Measurements from ENCODE around the gene CIT.
A peak's percentile ranks its signal among the peaks of the same experiment; 100 is the strongest.
"Not testable (repeated sequence)": the region's sequence is repeated elsewhere in the genome, so short reads cannot be mapped to it uniquely, and the experiment has no call there.

Gene CIT

DNA sequence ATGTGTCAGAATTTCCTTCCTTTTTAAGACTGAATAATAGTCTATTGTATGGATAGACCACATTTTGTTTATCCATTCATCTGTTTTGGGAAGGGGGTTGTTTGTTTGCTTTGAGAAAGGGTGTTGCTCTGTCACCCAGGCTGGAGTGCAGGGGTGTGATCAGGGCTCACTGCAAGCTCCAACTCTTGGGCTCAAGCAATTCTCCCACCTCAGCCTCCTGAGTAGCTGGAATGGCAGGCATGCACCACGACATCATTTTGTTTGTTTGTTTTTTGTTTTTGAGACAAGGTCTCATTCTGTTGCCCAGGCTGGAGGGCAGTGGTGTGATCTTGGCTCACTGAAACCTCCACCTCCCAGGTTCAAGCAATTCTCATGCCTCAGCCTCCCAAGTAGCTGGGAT lies 15.5 kb upstream of the CIT start:
- H3K9ac ChIP-seq (ENCODE audit: low read depth, low read length); H3K4me3 ChIP-seq (ENCODE audit: low read length); H3K27ac ChIP-seq (ENCODE audit: low read depth, low read length); H3K4me1 ChIP-seq (ENCODE audit: insufficient read depth, low read length); H3K36me3 ChIP-seq (ENCODE audit: insufficient read depth, low read length); H3K9me3 ChIP-seq (ENCODE audit: insufficient read depth, low read depth, low read length); H3K27me3 ChIP-seq (ENCODE audit: insufficient read depth, low read length): not testable (repeated sequence)
- WGBS = 33% methylated on average over 1 of the region's 1 CpG

GRCh38 chr12:119885549-119885948 lies 8.4 kb upstream of the CIT start:
- Histone ChIP-seq H3K9ac (ENCODE audit: low read depth, low read length) (no peak overlapping the region), H3K36me3 (ENCODE audit: insufficient read depth, low read length) (no peaks in the 10 kb centered on the region), H3K4me3 (ENCODE audit: low read length) (no peak overlapping the region), H3K27ac (ENCODE audit: low read depth, low read length) (no peak overlapping the region), H3K9me3 (ENCODE audit: insufficient read depth, low read depth, low read length) (no peaks in the 10 kb centered on the region), H3K4me1 (ENCODE audit: insufficient read depth, low read length) (no peaks in the 10 kb centered on the region), H3K27me3 (ENCODE audit: insufficient read depth, low read length) (no peaks in the 10 kb centered on the region)
- WGBS = 100% methylated on average over 2 of the region's 3 CpGs

GRCh38 chr12:119883791-119884190 lies 6.7 kb upstream of the CIT start:
- H3K9me3 ChIP-seq (ENCODE audit: insufficient read depth, low read depth, low read length); H3K4me3 ChIP-seq (ENCODE audit: low read length); H3K4me1 ChIP-seq (ENCODE audit: insufficient read depth, low read length); H3K27me3 ChIP-seq (ENCODE audit: insufficient read depth, low read length); H3K27ac ChIP-seq (ENCODE audit: low read depth, low read length); H3K36me3 ChIP-seq (ENCODE audit: insufficient read depth, low read length); H3K9ac ChIP-seq (ENCODE audit: low read depth, low read length): not testable (repeated sequence)
- 83% methylated on average over 4 of the region's 4 CpGs for WGBS

- no peaks in the 10 kb centered on the region for H3K4me1 ChIP-seq (ENCODE audit: insufficient read depth, low read length)
- H3K9me3 ChIP-seq (ENCODE audit: insufficient read depth, low read depth, low read length) = no peaks in the 10 kb centered on the region
- no peak overlapping the region for H3K27ac ChIP-seq (ENCODE audit: low read depth, low read length)
- 97% methylated on average over 1 of the region's 4 CpGs for WGBS
- no peak overlapping the region for H3K4me3 ChIP-seq (ENCODE audit: low read length)
- no peaks in the 10 kb centered on the region for H3K36me3 ChIP-seq (ENCODE audit: insufficient read depth, low read length)
- H3K9ac ChIP-seq (ENCODE audit: low read depth, low read length) = no peak overlapping the region
- no peaks in the 10 kb centered on the region for H3K27me3 ChIP-seq (ENCODE audit: insufficient read depth, low read length)
These were observed 6.1 kb upstream of the CIT start for GRCh38 chr12:119883237-119883636.

DNA sequence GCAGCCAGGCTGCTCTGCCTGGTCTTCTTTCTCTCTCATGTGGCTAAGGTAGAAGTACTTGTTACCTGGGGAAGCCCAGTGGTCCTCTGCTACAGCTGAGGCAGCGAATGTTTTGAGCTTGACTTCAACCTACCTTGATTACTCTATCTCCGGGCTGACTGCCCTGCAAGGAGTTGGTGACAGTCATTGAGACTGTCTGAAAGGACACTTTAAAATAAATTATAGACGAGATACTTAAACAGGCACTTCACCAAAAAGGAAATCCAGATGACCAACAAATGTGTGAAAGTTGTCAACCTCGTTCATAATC lies 474 bp upstream of the CIT start:
- H3K9me3 ChIP-seq (ENCODE audit: insufficient read depth, low read depth, low read length) = no peaks in the 10 kb centered on the region
- no peaks in the 10 kb centered on the region for H3K27me3 ChIP-seq (ENCODE audit: insufficient read depth, low read length)
- 46% methylated on average over 3 of the region's 4 CpGs for WGBS
- peak overlapping the region; percentile 82 for H3K4me3 ChIP-seq (ENCODE audit: low read length)
- H3K27ac ChIP-seq (ENCODE audit: low read depth, low read length) = no peak overlapping the region; the same call in 1 of the 2 replicates
- peaks cover 4% of the 10 kb centered on the region; the same call in 1 of the 2 replicates for H3K4me1 ChIP-seq (ENCODE audit: insufficient read depth, low read length)
- peaks cover 28% of the 10 kb centered on the region for H3K36me3 ChIP-seq (ENCODE audit: insufficient read depth, low read length)
- H3K9ac ChIP-seq (ENCODE audit: low read depth, low read length) = peak overlapping the region; percentile 54

DNA sequence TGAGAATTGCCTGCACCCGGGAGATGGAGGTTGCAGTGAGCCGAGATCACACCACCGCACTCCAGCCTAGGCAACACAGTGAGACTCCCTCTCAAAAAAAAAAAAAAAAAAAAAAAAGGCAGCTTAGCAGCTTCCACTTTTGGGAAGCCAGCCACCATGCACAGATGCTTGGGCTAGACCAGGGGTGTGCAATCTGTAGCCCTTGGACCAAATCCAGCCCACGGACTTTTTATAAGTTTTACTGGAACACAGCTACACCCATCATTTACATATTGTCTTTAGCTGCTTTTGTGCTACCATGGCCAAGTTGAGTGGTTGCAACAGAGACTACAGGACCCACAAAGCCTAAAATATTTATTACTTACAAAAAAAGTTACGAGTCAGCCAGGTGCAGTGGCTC lies 6.7 kb downstream of the CIT start:
- Histone ChIP-seq H3K4me3 (ENCODE audit: low read length) (no peak overlapping the region), H3K27me3 (ENCODE audit: insufficient read depth, low read length) (no peaks in the 10 kb centered on the region), H3K4me1 (ENCODE audit: insufficient read depth, low read length) (no peaks in the 10 kb centered on the region), H3K9me3 (ENCODE audit: insufficient read depth, low read depth, low read length) (no peaks in the 10 kb centered on the region), H3K9ac (ENCODE audit: low read depth, low read length) (no peak overlapping the region), H3K27ac (ENCODE audit: low read depth, low read length) (no peak overlapping the region), H3K36me3 (ENCODE audit: insufficient read depth, low read length) (peaks cover 93% of the 10 kb centered on the region)
- 96% methylated on average over 5 of the region's 5 CpGs for WGBS

DNA sequence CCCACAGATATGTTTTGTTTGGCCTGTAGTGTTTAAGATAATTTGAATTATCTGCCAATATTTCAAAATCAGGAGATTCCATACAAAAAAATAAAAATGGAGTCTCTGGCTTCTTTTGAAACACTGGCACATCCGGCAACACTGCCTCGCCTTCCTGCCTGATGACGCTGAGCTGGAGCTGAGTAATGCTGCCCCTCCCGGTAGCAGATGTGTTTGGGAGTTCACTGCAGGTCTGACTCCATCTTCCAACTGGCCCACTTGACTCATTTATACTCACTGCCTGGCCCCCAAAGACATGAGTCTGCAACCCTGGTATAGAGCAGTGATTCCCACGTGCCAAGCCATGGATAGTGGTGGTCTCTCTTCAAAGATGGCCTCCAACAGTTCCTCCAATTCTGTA lies 7.4 kb downstream of the CIT start:
- Histone ChIP-seq H3K27ac (ENCODE audit: low read depth, low read length) (no peak overlapping the region), H3K4me1 (ENCODE audit: insufficient read depth, low read length) (no peaks in the 10 kb centered on the region), H3K9me3 (ENCODE audit: insufficient read depth, low read depth, low read length) (no peaks in the 10 kb centered on the region), H3K9ac (ENCODE audit: low read depth, low read length) (no peak overlapping the region), H3K36me3 (ENCODE audit: insufficient read depth, low read length) (peaks cover 93% of the 10 kb centered on the region), H3K27me3 (ENCODE audit: insufficient read depth, low read length) (no peaks in the 10 kb centered on the region), H3K4me3 (ENCODE audit: low read length) (no peak overlapping the region)
- 93% methylated on average over 5 of the region's 5 CpGs for WGBS

DNA sequence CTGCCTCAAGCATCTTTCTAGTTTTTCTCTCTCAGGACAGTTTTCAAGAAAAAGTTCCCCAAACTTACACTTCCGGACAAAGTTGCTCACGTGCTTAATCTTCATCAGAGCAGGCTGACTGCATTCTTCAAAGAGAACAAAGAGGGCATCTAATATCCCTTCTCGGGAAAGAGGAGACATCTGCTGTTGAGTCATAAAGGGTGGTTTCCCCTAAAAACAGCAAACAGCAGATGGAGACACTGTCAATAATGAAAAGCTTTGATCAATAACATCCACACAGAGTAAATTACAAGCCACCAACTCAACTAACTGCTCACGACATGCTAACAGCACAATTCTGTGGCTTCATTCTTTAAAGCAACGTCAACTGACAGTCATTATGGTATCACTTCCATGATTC lies 8.1 kb downstream of the CIT start:
- WGBS = 90% methylated on average over 5 of the region's 5 CpGs
- Histone ChIP-seq H3K9me3 (ENCODE audit: insufficient read depth, low read depth, low read length) (no peaks in the 10 kb centered on the region), H3K4me1 (ENCODE audit: insufficient read depth, low read length) (no peaks in the 10 kb centered on the region), H3K27me3 (ENCODE audit: insufficient read depth, low read length) (no peaks in the 10 kb centered on the region), H3K36me3 (ENCODE audit: insufficient read depth, low read length) (peaks cover 96% of the 10 kb centered on the region), H3K4me3 (ENCODE audit: low read length) (no peak overlapping the region), H3K9ac (ENCODE audit: low read depth, low read length) (no peak overlapping the region), H3K27ac (ENCODE audit: low read depth, low read length) (no peak overlapping the region)

GRCh38 chr12:119864591-119864990 lies 12.5 kb downstream of the CIT start:
- no peak overlapping the region for H3K9ac ChIP-seq (ENCODE audit: low read depth, low read length)
- peaks cover 79% of the 10 kb centered on the region for H3K36me3 ChIP-seq (ENCODE audit: insufficient read depth, low read length)
- H3K4me3 ChIP-seq (ENCODE audit: low read length) = no peak overlapping the region
- H3K27ac ChIP-seq (ENCODE audit: low read depth, low read length) = no peak overlapping the region
- H3K27me3 ChIP-seq (ENCODE audit: insufficient read depth, low read length) = no peaks in the 10 kb centered on the region
- no peaks in the 10 kb centered on the region for H3K9me3 ChIP-seq (ENCODE audit: insufficient read depth, low read depth, low read length)
- 100% methylated on average over 2 of the region's 2 CpGs for WGBS
- H3K4me1 ChIP-seq (ENCODE audit: insufficient read depth, low read length) = no peaks in the 10 kb centered on the region

DNA sequence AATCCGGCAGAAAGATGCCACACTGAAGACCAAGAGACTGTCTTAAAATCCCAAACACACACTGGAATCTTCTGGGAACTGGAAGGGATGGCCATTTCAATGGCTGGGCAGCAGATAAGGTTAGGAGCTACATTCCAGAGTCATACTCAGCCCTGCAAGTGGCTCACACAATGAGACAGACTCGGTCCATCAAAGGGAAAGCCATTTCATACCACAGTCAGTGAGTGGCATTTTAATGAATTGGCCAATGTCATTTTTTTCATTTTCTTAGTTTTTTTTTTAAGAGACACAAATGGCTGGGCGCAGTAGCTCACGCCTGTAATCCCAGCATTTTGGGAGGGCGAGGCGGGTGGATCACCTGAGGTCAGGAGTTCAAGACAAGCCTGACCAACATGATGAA lies 17.9 kb downstream of the CIT start:
- 93% methylated on average over 6 of the region's 6 CpGs for WGBS
- no peak overlapping the region for H3K4me3 ChIP-seq (ENCODE audit: low read length)
- H3K9ac ChIP-seq (ENCODE audit: low read depth, low read length) = no peak overlapping the region
- H3K27ac ChIP-seq (ENCODE audit: low read depth, low read length) = no peak overlapping the region
- H3K36me3 ChIP-seq (ENCODE audit: insufficient read depth, low read length) = peaks cover 66% of the 10 kb centered on the region
- no peaks in the 10 kb centered on the region for H3K4me1 ChIP-seq (ENCODE audit: insufficient read depth, low read length)
- H3K9me3 ChIP-seq (ENCODE audit: insufficient read depth, low read depth, low read length) = no peaks in the 10 kb centered on the region
- no peaks in the 10 kb centered on the region for H3K27me3 ChIP-seq (ENCODE audit: insufficient read depth, low read length)

- H3K9me3 ChIP-seq (ENCODE audit: insufficient read depth, low read depth, low read length) = no peaks in the 10 kb centered on the region
- no peaks in the 10 kb centered on the region for H3K4me1 ChIP-seq (ENCODE audit: insufficient read depth, low read length)
- no peak overlapping the region for H3K4me3 ChIP-seq (ENCODE audit: low read length)
- 91% methylated on average over 8 of the region's 8 CpGs for WGBS
- H3K9ac ChIP-seq (ENCODE audit: low read depth, low read length) = no peak overlapping the region
- no peak overlapping the region for H3K27ac ChIP-seq (ENCODE audit: low read depth, low read length)
- no peaks in the 10 kb centered on the region for H3K27me3 ChIP-seq (ENCODE audit: insufficient read depth, low read length)
- H3K36me3 ChIP-seq (ENCODE audit: insufficient read depth, low read length) = peaks cover 73% of the 10 kb centered on the region
These were observed 20.0 kb downstream of the CIT start for GRCh38 chr12:119857041-119857591.

GRCh38 chr12:119850330-119850729 lies 26.8 kb downstream of the CIT start:
- H3K27me3 ChIP-seq (ENCODE audit: insufficient read depth, low read length) = no peaks in the 10 kb centered on the region
- no peak overlapping the region for H3K27ac ChIP-seq (ENCODE audit: low read depth, low read length)
- no peak overlapping the region for H3K9ac ChIP-seq (ENCODE audit: low read depth, low read length)
- H3K4me3 ChIP-seq (ENCODE audit: low read length) = no peak overlapping the region
- no peaks in the 10 kb centered on the region for H3K4me1 ChIP-seq (ENCODE audit: insufficient read depth, low read length)
- 94% methylated on average over 1 of the region's 1 CpG for WGBS
- peaks cover 73% of the 10 kb centered on the region for H3K36me3 ChIP-seq (ENCODE audit: insufficient read depth, low read length)
- no peaks in the 10 kb centered on the region for H3K9me3 ChIP-seq (ENCODE audit: insufficient read depth, low read depth, low read length)
